ENCODE data around the gene FBN2.
"Not testable (repeated sequence)": the region's sequence is repeated elsewhere in the genome, so short reads cannot be mapped to it uniquely, and the experiment has no call there.

Gene FBN2

DNA sequence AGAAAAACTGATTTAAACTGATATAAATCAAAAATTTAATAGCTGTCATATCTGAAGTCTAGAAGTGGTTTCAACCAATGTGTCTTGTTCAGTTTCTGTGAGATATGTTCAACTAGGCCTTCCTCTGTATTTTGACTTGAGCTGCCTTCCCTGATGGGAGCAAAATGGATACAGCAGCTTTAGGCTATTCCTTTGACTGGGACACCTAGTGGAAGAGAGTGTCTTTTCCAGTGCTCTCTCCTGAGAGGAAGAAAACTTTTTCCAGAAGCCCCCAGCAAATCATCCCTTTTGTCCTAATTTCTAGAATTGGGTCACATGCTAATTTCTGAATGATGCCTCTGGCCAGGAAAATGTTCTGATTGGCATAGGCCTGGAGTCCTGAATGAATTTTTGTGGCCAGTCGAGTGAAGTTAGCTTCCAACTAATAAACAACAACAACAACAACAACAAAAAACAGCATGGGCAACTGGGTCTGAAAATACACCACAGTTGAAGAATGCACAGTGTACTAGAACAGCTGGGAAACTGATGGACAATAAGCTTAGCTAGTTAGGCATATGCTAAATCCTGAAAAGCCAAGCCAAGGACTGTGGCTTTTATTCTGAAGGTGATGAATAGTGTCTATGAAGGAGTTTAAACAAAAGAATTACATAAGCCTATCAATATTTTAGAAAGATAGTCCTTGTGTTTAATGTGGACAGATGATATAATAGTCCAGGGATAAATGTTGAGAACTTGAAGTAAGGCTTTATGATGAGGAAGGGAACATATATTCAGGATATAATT is 125.7 kb downstream of the FBN2 start:
- no peak for DNase-seq

DNA sequence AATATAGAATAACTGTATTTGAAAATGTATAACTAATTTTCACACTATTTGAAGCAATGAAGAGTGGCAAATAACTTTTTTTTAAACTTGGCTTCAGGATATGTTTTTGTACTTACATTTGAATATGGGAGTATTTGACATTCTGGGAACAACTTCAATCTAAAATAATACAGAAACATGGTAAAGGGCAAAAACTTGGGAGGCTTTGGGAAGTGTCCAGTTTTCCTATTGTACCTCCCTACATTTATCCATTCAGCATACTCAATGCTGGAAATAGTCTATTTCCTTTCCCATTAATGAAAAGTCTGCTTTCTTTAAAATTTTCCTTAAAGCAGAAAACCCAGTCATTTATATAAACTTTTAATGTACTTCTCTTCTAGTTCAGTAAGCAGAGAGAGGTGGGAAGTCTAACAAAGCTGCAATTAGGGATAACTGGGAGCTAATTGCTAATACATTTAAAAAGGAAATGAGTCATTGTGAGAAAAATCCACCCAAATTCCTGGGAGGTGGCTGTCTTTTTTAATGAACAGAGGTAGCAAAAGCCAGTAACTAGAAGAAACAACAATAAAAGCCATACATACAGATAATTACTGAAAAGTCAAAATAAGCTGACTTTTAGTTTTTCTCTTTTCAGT is 128.8 kb downstream of the FBN2 start:
- peak; percentile 19 for DNase-seq

DNA sequence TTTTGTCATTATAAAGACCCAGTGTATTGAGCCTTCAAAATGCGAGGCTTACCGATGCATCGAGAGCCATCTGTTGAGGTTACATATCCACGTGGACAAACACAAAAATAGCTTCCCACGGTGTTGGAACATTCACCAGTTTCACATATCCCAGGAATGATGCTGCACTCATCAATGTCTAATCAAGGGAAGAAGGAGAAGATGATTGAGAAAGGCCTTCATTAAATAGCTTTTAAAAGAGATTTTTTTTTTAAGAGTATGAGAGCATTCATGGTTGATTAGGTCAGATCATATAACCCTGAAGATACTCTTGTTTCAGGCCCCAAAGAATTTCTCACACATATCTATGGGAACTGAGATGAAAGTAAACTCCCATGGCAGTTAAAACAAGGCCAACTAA is 129.4 kb downstream of the FBN2 start:
- peak; percentile 4 for DNase-seq

DNA sequence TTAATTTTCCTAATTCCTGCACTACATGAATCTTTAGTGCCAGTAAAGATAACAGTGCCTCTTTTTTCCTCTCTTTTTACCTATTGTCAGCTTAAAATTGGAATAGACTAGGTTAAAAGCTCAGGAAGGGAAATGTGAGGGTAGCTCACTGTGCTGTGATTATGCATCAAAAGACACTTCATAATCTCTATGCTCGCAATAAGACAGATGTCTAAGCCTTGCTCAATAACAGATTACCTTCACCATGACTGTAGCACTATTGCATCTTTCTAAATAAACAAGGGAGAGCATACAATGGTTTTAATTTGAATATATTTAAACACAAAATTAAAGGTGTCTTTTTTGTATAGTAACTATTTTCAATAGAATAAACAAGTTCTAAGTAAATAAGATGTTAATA is 130.1 kb downstream of the FBN2 start:
- no peak for DNase-seq

DNA sequence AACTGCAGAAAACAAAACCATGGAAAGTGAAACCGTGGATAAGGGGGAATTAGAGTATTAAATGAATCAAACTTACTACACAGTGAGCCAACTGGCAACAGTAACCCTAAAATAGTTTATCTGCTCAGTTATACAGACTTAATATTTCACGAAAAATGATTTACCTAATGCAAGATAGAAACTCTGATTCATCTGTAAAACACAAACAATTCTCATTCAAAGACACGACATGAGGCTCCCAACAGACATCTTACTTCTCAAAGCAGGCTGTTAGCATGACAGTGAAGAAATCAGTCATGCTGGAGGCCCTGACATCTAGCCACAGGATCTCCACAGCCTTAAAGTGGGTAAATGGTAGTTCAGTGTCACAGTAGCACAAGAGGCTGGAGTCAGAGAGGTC is 131.2 kb downstream of the FBN2 start:
- no peak for DNase-seq

DNA sequence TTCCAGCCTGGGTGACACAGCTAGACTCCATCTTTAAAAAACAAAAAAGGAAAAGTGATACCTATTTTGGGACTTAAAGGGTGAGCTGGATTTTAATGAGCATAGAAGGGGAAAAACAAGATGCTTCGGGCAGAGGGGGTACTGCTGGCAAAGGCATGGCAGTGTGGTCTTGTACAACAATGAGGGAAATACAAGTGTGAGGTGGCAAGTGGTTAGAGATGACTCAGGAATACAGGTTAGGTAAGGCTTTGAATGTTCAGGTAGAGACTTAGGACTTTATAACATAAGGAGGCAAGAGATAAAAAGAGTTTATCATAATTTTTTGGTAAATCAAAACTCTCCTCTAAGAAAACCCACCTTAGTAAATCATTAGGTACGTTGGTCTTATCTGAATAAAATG is 132.9 kb downstream of the FBN2 start:
- no peak for DNase-seq

DNA sequence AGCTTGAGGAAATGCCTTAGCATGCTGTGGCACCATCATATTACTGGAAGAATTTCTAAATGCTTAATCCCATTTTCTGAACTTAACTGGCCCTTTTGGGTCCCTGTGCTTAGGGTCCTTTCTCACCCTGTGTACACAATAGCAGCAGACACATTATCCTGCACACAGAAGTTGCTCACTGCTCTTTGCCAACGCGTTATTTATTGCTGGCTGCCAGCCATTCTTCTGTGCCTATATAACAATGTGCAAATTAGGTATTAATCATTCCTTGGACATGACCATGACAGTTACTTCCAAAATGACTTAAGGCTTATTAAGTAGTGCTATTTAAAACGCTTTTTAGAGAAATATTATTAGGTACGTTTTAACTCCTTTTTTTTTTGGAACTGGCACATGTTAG is 134.7 kb downstream of the FBN2 start:
- DNase-seq = no peak

DNA sequence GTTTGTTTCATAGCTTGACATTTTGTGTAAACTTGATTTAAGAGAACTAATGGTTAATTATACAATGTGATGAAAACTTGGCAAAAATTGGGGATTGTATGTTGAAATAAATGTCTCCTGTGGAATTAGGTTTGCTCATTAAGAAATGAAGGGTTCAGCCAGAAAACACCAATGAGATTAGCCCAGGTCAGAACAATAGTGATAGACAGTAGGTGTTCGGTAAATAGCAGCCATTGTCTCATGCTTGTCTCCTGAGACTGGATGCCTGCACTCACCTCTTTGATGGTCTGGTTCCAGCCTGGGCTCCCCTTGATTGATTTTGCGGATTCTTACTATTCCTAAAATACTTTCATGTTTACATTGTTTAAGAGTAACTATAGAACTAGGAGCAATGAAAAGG is 135.5 kb downstream of the FBN2 start:
- no peak for DNase-seq

DNA sequence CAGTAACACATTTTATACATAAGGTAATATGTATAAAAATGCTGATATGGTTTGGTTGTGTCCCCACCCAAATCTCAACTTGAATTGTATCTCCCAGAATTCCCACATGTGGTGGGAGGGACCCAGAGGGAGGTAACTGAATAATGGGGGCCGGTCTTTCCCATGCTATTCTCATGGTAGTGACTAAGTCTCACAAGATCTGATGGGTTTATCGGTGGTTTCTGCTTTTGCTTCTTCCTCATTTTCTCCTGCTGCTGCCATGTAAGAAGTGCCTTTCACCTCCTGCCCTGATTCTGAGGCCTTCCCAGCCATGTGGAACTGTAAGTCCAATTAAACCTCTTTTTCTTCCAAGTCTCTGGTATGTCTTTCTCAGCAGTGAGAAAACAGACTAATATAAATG is 137.3 kb downstream of the FBN2 start:
- DNase-seq = not testable (repeated sequence)

DNA sequence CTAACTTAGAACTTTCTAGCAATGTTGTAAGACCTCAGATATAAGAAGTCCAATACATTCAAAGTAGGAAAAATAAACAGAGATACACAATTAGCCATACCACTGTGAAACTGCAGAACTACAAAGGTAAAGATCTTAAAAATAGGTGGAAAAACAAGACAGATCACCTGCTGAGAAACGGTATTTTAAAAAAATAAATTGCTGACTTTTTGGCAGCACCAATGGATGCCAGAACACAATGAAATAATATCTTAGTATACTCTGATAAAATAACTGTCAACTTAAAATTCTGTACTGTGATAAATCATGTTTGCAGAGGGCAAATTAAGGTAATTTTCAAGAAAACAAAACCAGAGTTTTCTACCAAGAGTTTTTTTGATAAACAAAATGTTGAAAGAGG is 138.9 kb downstream of the FBN2 start:
- no peak for DNase-seq

DNA sequence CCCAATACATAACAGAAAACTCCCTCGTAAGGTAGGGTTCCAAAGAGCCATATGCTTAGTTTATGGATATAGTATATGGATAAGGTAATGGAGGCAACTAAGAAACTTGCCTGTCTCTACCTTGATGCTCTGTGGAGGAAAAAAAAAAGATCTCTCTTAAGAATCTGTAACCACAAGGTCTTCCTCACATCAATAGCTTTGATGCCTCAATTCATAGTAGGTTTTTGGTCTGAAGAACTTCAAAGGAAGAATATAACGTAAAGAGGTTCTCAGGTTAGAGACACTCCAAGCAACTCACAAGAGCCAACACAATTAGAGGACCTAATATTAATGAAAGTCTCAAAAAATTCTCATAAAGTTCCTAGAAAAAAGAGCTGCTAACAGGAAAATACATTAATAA is 140.2 kb downstream of the FBN2 start:
- no peak for DNase-seq

DNA sequence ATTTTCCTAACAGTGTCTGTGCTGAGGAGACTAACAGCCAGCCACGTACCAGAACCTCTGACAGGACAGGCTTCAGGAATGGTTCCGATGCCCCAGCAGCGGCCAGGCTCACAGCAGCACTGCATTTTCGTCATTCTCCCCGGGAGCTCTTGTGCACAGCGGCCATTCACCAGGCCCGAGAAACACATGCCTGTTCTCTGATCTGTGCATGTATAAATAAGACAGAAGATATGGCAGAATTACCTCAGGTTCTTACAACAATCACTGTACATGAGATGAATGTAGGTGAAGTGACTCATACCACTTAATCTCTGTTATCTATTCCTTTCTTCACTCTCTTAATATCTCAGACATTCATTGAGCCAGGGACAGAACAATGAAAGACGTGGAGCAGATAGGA is 143.0 kb downstream of the FBN2 start:
- DNase-seq = no peak

DNA sequence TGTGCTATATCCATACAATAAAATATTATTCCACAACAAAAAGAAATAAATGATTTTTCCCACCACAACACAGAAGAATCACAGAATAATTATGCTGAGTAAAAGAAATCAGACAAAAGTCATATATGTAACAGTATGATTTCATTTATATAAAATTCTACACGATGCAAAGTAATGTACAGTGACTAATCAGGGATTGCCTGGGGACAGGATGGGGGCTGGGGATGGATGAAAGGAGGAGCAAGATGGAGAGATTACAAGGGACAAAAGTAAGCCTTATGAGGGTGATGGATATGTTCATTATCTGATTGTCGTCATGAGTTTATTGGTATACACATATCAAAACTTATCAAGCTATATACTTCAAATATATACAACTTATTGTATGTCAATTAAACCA is 154.0 kb downstream of the FBN2 start:
- DNase-seq = no peak

DNA sequence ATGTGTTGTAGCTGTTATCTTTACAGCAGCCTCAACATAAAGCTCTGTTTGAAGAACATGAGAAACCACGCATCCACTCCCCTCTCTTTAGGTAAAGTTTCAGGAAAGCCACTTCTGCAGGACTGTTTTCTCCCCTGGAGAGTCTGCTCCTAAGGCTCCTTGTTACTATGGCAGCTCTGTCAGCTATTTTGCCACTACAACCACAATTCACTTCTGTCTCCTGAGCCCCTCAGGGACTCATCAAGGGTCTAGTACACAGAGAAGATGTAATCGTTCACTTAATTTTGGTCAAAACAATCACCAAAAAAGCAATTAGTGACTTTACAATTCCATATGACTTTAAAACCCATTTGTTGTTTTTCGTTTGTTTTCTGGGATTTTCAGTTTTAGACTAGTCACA is 157.7 kb downstream of the FBN2 start:
- no peak for DNase-seq

DNA sequence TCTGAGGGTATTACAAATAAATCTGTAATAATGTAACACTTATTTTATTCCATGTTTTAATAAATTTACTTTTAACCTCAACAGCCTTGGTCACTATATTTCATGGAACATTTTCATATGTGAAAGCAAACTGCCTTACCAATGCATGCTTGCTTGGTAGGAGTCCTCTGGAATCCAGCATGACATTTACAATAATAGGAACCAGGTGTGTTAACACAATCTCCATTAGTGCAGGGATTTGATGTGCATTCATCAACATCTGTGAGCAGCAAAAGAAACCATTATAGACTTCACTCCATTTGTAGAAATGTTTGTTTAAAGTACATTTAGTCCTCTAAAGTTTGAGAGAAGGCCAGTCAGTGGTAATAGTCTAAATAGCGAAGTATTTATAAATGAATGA is 159.4 kb downstream of the FBN2 start:
- no peak for DNase-seq

DNA sequence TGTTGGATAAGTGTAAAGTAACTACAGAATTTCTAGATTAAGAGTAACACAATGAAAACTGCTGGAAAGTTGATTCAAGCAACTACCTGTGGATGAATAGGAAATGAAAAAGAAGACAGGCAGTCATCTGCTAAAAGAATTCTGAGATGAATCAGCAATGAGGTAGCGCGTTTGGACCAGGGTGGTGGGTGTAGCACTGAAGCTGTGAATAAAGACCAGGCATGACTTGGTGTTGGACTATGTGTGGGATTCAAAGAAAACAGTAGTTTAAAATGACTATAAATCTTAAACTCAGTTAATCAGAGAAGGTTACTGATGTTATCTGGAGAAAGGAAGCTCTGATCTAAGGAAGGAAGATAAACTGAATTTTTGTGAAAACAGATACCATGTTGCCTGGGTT is 159.8 kb downstream of the FBN2 start:
- DNase-seq = peak; percentile 89

DNA sequence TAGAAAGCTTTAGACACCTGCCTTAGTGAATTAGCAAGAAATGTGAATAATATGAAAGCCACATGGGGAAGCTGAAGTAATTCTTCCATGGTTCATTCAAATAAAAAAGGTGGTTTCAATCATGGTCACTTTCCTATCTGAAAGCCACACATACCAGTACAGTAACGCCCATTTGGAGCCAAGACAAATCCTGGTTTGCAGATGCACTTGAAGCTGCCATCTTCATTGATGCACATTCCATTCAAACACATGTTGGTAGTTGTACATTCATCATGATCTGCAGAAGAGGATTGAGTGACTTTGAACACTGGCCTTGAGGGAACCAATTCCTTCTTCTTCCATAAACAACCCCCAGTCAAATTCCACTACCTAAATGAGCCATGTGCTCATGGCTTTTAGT is 161.5 kb downstream of the FBN2 start:
- no peak for DNase-seq

DNA sequence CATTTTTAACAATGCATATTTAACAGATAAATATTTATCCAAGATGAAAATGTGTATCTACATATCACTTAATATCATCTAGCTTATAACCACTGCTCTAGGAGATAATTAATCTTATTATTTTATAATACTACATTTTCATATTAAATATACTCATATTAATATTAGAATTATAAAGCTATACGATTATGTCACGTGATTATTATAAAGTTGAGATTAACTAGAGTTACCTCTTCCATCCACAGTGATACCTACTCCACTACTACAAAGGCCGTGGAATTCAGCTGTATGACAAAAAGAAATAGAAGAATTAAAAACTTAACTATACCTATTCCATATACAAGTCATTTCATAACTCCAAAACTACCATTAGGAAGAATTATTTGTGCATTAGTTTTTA is 171.9 kb downstream of the FBN2 start:
- DNase-seq = no peak

DNA sequence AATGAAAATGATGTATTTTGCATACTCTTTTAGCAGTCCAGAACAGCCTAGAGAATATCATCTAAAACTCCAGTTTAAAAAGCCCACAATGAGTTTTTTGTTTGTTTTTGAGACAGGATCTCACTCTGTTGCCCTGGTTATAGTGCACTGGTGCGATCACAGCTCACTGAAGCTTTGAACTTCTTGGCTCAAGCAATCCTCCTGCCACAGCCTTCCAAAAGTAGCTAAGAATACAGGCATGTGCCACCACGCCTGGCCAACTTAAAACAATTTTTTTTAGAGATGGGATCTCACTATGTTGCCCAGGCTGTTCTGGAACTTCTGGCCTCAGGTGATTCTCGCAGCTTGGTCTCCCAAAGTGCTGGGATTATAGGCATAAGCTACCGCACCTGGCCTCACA is 175.7 kb downstream of the FBN2 start:
- no peak for DNase-seq

DNA sequence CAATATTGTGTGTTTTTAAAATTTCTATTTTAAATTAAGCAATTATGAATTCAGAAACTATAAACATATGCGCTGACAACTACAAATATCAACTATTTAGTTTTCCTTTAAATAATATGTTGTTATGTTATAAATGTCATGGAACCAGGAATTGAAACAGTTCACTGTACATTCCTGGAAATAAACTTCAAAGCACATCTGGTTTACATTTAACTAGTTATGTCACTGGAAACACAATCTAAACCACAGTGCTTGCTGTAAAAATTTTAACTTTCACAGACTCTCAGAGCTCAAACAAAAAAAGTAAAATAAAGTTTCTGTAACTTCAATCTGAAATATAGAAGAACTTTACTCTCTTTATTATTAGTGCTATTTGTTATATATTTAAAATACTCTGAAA is 179.2 kb downstream of the FBN2 start:
- DNase-seq = no peak

DNA sequence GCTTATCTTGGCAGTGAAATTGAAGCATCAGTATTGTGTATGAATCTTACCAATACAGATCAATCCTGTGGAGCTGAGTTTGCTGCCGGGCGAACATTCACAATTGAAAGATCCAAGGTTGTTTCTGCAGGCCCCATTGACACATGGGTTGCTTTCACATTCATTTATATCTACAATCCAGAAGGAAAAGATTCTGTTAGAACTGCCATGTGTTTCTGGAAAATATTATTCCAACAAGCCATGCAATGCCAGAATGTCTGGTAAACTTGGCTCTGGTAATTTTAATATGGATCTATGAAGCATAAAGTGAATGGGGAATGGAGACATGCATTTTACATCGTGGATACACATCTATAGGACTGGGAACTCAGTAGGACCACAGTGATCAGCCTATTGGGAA is 180.8 kb downstream of the FBN2 start:
- DNase-seq = no peak

DNA sequence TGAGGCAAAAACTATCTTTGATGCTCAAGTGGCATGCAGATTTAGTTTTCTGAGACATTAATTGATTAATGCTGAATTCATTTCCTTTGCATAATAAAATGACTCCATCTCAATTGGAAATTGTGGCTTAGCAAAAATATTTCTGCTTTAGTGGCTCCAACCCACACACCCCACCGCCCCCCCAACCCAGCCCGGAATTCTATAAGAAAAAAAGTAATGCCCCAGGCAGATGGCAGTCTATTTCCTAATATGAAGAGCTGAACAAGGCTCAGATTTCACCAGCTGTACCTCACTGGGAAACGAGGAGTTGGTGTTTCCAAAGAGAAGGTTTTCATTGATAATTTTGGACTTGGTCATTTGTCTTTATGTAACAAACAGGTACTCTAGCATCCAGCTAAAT is 182.1 kb downstream of the FBN2 start:
- DNase-seq = no peak

DNA sequence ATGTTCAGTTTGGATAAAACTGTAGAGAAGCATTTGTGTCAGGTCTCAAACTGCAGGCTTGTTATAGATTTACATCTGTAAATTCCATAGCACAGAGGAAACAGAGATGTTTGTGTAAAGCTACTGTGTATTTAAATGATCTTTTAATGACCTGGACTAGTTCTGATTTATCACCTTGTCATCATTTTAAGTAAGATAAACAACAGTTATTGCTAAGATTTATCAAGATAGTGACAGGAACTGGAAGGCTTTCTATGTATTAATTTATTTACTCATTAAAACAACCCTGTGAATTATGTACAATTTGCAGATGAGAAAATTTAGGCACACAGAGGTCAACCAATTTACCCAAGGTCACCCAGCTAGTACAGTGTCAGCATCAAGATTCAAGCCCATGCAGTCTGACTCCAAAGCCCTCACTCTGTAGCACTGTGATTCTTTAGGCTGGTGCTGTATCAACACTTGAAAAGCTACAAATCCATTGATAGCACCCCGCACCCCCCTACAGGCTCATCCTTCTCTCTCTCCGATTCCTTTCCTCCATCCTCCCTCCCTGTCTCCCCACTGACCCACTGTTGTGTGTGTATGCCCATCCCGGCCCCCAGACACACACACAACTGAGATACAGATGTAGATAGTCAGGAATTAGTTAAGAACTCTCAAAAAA is 184.5 kb downstream of the FBN2 start:
- no peak for DNase-seq

DNA sequence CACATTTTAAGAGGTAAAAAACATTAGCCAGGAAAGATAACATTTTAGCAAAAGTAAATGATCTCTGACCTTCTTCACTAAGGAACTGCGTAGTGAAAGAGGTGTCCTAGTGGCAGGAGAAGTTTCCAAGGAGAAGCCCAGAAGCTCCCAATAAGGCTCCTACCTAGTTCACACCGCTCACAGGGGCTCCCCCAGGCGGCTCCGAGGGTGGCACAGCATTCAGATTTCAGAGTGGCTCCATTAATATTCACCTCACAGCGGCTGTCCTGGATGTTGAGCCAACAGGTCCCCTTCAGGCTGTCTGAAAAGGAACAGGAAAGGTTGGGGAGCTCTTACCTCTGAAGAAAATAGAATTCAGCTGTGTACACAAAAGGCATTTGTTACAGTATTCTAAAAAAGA is 187.3 kb downstream of the FBN2 start:
- no peak for DNase-seq

All from kidney glomerular epithelial cell (primary cell).